MM.1S (cell line): ENCODE results near the gene PARP3.

Source experiments
- DNase-seq: peaks from one replicate; pipeline ENCODE4 v3.0.0-alpha.2; 2015
- H2AFZ ChIP-seq: fragments of 300-600 bp; sonication (generic); 2 replicates; pipeline ENCODE4 v1.6.0; 2016; ENCODE audit warnings: antibody characterized with exemption, low read length
- H3F3A ChIP-seq: fragments of 300-600 bp; sonication (generic); 2 replicates; pipeline ENCODE4 v1.6.1; 2016; ENCODE audit warnings: mild to moderate bottlenecking, antibody characterized with exemption, low read length, moderate library complexity, mixed read lengths; ENCODE audit not compliant: insufficient read depth
- H3K27ac ChIP-seq: fragments of 300-600 bp; sonication (generic); 2 replicates; pipeline ENCODE4 v1.5.1; 2016; ENCODE audit warnings: mild to moderate bottlenecking, low read length
- H3K27me3 ChIP-seq: fragments of 300-600 bp; sonication (generic); replicated peaks from 2 replicates; pipeline ENCODE4 v1.6.0; 2016; ENCODE audit warnings: low read length; ENCODE audit not compliant: insufficient read depth
- H3K36me3 ChIP-seq: fragments of 300-600 bp; sonication (generic); replicated peaks from 2 replicates; pipeline ENCODE4 v1.6.1; 2016; ENCODE audit warnings: mild to moderate bottlenecking, low read length, mixed read lengths; ENCODE audit not compliant: insufficient read depth
- H3K4me1 ChIP-seq: fragments of 300-600 bp; sonication (generic); 2 replicates; pipeline ENCODE4 v1.6.1; 2016; ENCODE audit warnings: low read length, mixed read lengths
- H3K4me2 ChIP-seq: fragments of 300-600 bp; sonication (generic); 2 replicates; pipeline ENCODE4 v1.6.0; 2016; ENCODE audit warnings: low read depth, low read length
- H3K4me3 ChIP-seq: fragments of 300-600 bp; sonication (generic); 2 replicates; pipeline ENCODE4 v1.5.1; 2016; ENCODE audit warnings: low read length, mixed read lengths
- H3K79me2 ChIP-seq: fragments of 300-600 bp; sonication (generic); 2 replicates; pipeline ENCODE4 v1.6.1; 2016; ENCODE audit warnings: mixed run types, low read length, mixed read lengths
- H3K9ac ChIP-seq: fragments of 300-600 bp; sonication (generic); 2 replicates; pipeline ENCODE4 v1.6.1; 2016; ENCODE audit warnings: low read length, mixed read lengths
- H3K9me2 ChIP-seq: fragments of 300-600 bp; sonication (generic); replicated peaks from 2 replicates; pipeline ENCODE4 v1.6.1; 2016; ENCODE audit warnings: mild to moderate bottlenecking, low read length, mixed read lengths; ENCODE audit not compliant: insufficient read depth
- H3K9me3 ChIP-seq: fragments of 300-600 bp; sonication (generic); replicated peaks from 2 replicates; pipeline ENCODE4 v1.6.1; 2016; ENCODE audit warnings: mild to moderate bottlenecking, low read length, mixed read lengths; ENCODE audit not compliant: insufficient read depth
- H4K20me1 ChIP-seq: fragments of 300-600 bp; sonication (generic); 2 replicates; pipeline ENCODE4 v1.6.1; 2016; ENCODE audit warnings: mild to moderate bottlenecking, low read length, moderate library complexity, mixed read lengths; ENCODE audit not compliant: insufficient read depth
- EZH2 ChIP-seq: fragments of 300-600 bp; sonication (generic); optimal IDR thresholded peaks from 2 replicates; pipeline ENCODE3; 2017; ENCODE audit warnings: low read depth, mild to moderate bottlenecking, antibody characterized with exemption, low read length, mixed read lengths
- EZH2phosphoT487 ChIP-seq: fragments of 300-600 bp; sonication (generic); IDR thresholded peaks from 2 replicates; pipeline ENCODE4 v1.6.1; 2018; ENCODE audit warnings: antibody characterized with exemption, low read length
- TF ChIP-seq, protein P1 (sequence below): fragments of 300-600 bp; sonication (generic); IDR thresholded peaks from 2 replicates; pipeline ENCODE4 v1.5.1; 2016; ENCODE audit warnings: antibody characterized with exemption, low read length, mixed read lengths

The PARP3 gene

DNA sequence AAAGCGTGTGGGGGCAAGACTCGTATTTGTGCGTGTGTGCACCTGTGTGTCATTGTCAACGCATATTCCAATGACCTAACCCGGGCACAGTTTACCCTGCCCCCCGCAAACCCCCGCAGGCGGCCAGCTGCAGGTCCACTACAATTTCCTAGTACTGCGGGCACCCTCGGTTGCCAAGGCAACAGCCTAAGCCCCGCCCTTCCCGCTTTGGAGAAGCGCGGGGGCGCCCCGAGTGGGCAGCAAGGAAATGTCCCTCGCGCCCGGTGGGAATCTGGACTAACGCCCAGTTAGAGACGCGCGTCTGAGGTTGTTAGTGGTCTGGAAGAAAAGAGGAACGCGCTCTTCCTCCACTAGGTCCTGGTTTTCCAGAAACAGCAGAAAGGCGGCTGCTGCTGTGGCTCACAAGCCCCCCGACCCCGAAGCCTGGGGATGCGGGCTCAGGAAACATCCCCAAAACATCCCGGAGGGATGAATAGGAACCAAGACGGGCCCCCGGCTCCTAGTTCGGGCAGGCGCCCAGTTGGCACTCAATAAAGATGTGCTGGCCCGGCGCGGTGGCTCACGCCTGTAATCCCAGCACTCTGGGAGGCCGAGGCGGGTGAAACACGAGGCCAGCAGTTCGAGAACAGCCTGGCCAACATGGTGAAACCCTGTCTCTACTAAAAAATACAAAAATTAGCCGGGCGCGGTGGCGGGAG, 33.8 kb downstream of the PARP3 start:
- Histone ChIP-seq H3K4me2 (peak overlapping the region; percentile 90), H3K36me3 (no peaks in the 10 kb centered on the region), H3K27ac (no peak overlapping the region), H3K79me2 (peaks cover 11% of the 10 kb centered on the region), H3K9ac (no peak overlapping the region), H3K9me3 (no peaks in the 10 kb centered on the region), H3F3A (peaks cover 21% of the 10 kb centered on the region; the same call in 1 of the 2 replicates), H3K27me3 (no peaks in the 10 kb centered on the region), H4K20me1 (no peaks in the 10 kb centered on the region), H3K9me2 (no peaks in the 10 kb centered on the region), H3K4me3 (peak overlapping the region; percentile 90), H2AFZ (peak overlapping the region; percentile 91; the same call in 1 of the 2 replicates), H3K4me1 (peaks cover 8% of the 10 kb centered on the region)
- TF ChIP-seq, protein P1, sequence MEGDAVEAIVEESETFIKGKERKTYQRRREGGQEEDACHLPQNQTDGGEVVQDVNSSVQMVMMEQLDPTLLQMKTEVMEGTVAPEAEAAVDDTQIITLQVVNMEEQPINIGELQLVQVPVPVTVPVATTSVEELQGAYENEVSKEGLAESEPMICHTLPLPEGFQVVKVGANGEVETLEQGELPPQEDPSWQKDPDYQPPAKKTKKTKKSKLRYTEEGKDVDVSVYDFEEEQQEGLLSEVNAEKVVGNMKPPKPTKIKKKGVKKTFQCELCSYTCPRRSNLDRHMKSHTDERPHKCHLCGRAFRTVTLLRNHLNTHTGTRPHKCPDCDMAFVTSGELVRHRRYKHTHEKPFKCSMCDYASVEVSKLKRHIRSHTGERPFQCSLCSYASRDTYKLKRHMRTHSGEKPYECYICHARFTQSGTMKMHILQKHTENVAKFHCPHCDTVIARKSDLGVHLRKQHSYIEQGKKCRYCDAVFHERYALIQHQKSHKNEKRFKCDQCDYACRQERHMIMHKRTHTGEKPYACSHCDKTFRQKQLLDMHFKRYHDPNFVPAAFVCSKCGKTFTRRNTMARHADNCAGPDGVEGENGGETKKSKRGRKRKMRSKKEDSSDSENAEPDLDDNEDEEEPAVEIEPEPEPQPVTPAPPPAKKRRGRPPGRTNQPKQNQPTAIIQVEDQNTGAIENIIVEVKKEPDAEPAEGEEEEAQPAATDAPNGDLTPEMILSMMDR, result no peak
- no peak for TF ChIP-seq EZH2phosphoT487
- TF ChIP-seq EZH2, result no peak
- no peak for DNase-seq

DNA sequence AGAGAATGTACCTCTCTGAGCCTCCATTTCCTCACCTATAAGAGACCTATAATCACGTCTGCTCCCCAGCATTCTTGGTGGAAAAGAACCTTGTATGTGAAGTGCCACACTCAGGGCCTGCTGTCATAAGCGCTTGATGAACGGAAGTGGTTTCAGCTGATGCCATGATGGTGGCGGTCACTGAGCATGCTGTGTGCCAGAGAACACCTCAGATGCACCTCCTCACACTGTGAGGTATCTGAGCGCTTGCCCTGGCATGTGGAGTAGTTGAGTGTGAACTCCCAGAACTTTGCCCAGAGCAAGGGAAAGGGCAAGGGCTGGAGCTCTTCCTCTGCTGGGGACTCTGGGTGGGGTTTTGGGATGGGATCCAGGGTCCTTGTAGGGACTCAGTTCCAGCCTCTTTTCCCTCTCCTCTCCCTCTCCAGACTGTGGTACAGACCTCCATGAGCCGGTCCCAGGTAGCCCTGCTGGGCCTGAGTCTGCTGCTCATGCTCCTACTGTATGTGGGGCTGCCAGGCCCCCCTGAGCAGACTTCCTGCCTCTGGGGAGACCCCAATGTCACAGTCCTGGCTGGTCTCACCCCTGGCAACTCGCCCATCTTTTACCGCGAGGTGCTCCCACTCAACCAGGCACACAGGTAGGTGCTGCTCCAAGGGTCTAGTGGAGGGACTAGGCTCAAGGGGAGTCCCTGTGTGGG, 35.4 kb downstream of the PARP3 start:
- H2AFZ ChIP-seq, result no peak overlapping the region
- H4K20me1 ChIP-seq, result no peaks in the 10 kb centered on the region
- H3K36me3 ChIP-seq, result no peaks in the 10 kb centered on the region
- no peak overlapping the region for H3K4me3 ChIP-seq
- H3K4me2 ChIP-seq, result no peak overlapping the region
- peaks cover 15% of the 10 kb centered on the region for H3K79me2 ChIP-seq
- TF ChIP-seq EZH2phosphoT487, result no peak
- TF ChIP-seq, protein P1, result no peak
- no peak for TF ChIP-seq EZH2
- H3K27ac ChIP-seq, result no peak overlapping the region
- H3K9me2 ChIP-seq, result no peaks in the 10 kb centered on the region
- no peak overlapping the region for H3K9ac ChIP-seq
- H3F3A ChIP-seq, result peaks cover 29% of the 10 kb centered on the region
- H3K4me1 ChIP-seq, result peaks cover 8% of the 10 kb centered on the region
- H3K9me3 ChIP-seq, result no peaks in the 10 kb centered on the region
- no peak for DNase-seq
- no peaks in the 10 kb centered on the region for H3K27me3 ChIP-seq

DNA sequence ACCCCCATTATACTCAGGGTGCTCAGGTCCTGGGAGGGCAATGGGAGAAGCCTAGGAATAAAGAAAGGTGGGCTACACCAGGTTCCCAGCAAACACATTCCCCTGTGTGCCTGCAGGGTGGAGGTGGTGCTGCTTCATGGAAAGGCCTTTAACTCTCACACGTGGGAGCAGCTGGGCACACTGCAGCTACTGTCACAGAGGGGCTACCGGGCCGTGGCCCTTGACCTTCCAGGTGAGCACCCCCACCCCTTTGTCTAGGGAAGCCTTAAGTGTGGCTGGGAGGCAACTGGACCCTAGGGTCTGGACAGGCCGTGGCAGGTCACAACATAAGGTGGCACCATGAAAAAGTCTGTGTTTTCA, 36.0 kb downstream of the PARP3 start:
- no peak overlapping the region for H3K4me2 ChIP-seq
- no peak overlapping the region for H3K27ac ChIP-seq
- no peaks in the 10 kb centered on the region for H3K27me3 ChIP-seq
- no peaks in the 10 kb centered on the region for H3K9me3 ChIP-seq
- no peaks in the 10 kb centered on the region for H3K9me2 ChIP-seq
- peaks cover 33% of the 10 kb centered on the region for H3F3A ChIP-seq
- H2AFZ ChIP-seq, result no peak overlapping the region
- no peaks in the 10 kb centered on the region for H4K20me1 ChIP-seq
- H3K4me3 ChIP-seq, result no peak overlapping the region
- no peak for TF ChIP-seq EZH2
- TF ChIP-seq, protein P1, result no peak
- TF ChIP-seq EZH2phosphoT487, result no peak
- H3K79me2 ChIP-seq, result peaks cover 15% of the 10 kb centered on the region
- no peak for DNase-seq
- peaks cover 8% of the 10 kb centered on the region for H3K4me1 ChIP-seq
- H3K36me3 ChIP-seq, result no peaks in the 10 kb centered on the region
- no peak overlapping the region for H3K9ac ChIP-seq
